SH-SY5Y (cell line): ENCODE data around the gene ARL8B.

Source experiments
- GATA2 ChIP-seq: IDR thresholded peaks from 2 replicates; pipeline ENCODE4 v1.6.1; 2011; ENCODE audit warnings: mild to moderate bottlenecking, low read depth, low read length
- GATA3 ChIP-seq: IDR thresholded peaks from 2 replicates; pipeline ENCODE4 v1.6.1; 2011; ENCODE audit warnings: low read depth, mild to moderate bottlenecking, low read length, moderate library complexity

- TF ChIP-seq GATA2 (no peak), GATA3 (no peak)
Observed at GRCh38 chr3:5136919-5137429, 14.9 kb downstream of the ARL8B start.
